GM23338 (cell line): ENCODE data around the gene GP2. TPM values are rescaled to one million over a fixed set of nuclear protein-coding genes. Genes with fewer than 3 reads are reported as not detected.

ENCODE experiments used
- ATAC-seq: fragments of 200-7000 bp; cut with Tn5 transposase; 3 replicates; pipeline ENCODE4 v1.9.1; 2020
- DNase-seq: peaks from one replicate; pipeline ENCODE4 v3.0.0-alpha.2; 2015; ENCODE audit warnings: low spot score
- H2AFZ ChIP-seq: fragments of 200-600 bp; sonication (generic); 2 replicates; pipeline ENCODE4 v1.8.0; 2016; ENCODE audit warnings: antibody characterized with exemption, mild to moderate bottlenecking, moderate library complexity
- H3F3A ChIP-seq: fragments of 200-600 bp; sonication (generic); replicated peaks from 2 replicates; pipeline ENCODE4 v1.8.0; 2017; ENCODE audit warnings: antibody characterized with exemption, mixed run types, low read depth
- H3K27ac ChIP-seq: fragments of 200-600 bp; sonication (generic); 2 replicates; pipeline ENCODE4 v1.6.1; 2016; ENCODE audit warnings: low read depth
- H3K27me3 ChIP-seq: fragments of 200-600 bp; sonication (generic); 2 replicates; pipeline ENCODE4 v1.8.0; 2016; ENCODE audit warnings: mild to moderate bottlenecking, mixed run types, moderate library complexity; ENCODE audit not compliant: insufficient read depth
- H3K36me3 ChIP-seq: fragments of 200-600 bp; sonication (generic); 2 replicates; pipeline ENCODE4 v1.8.0; 2016; ENCODE audit warnings: mild to moderate bottlenecking; ENCODE audit not compliant: insufficient read depth
- H3K4me1 ChIP-seq: fragments of 200-600 bp; sonication (generic); 2 replicates; pipeline ENCODE4 v1.8.0; 2016; ENCODE audit warnings: mild to moderate bottlenecking, moderate library complexity; ENCODE audit not compliant: insufficient read depth
- H3K4me2 ChIP-seq: fragments of 200-600 bp; sonication (generic); 2 replicates; pipeline ENCODE4 v1.7.1; 2017; ENCODE audit warnings: mixed run types
- H3K4me3 ChIP-seq: fragments of 200-600 bp; sonication (generic); 2 replicates; pipeline ENCODE4 v1.6.1; 2016; ENCODE audit warnings: mixed run types
- H3K79me2 ChIP-seq: fragments of 200-600 bp; sonication (generic); replicated peaks from 2 replicates; pipeline ENCODE4 v1.8.0; 2017; ENCODE audit warnings: mild to moderate bottlenecking; ENCODE audit not compliant: insufficient read depth
- H3K9me2 ChIP-seq: fragments of 200-600 bp; sonication (generic); 2 replicates; pipeline ENCODE4 v1.8.0; 2017; ENCODE audit not compliant: insufficient read depth
- H4K20me1 ChIP-seq: fragments of 200-600 bp; sonication (generic); replicated peaks from 2 replicates; pipeline ENCODE4 v1.8.0; 2017; ENCODE audit warnings: mild to moderate bottlenecking; ENCODE audit not compliant: insufficient read depth
- H3K27ac Mint-ChIP-seq: 2 replicates; pipeline ENCODE4 v1.8.0; 2020; ENCODE audit warnings: inconsistent platforms, mild to moderate bottlenecking, moderate library complexity, mixed read lengths
- H3K27me3 Mint-ChIP-seq: 3 replicates; pipeline ENCODE4 v1.8.0; 2022; ENCODE audit warnings: low read depth, mild to moderate bottlenecking, moderate library complexity, mixed read lengths, inconsistent platforms; ENCODE audit not compliant: insufficient read depth, poor library complexity
- H3K36me3 Mint-ChIP-seq: 3 replicates; pipeline ENCODE4 v1.8.0; 2021; ENCODE audit warnings: low read depth, mild to moderate bottlenecking, inconsistent platforms, moderate library complexity, mixed read lengths
- H3K4me1 Mint-ChIP-seq: 3 replicates; pipeline ENCODE4 v1.8.0; 2020; ENCODE audit warnings: mild to moderate bottlenecking, inconsistent platforms, mixed read lengths
- H3K4me3 Mint-ChIP-seq: 3 replicates; pipeline ENCODE4 v1.8.0; 2021; ENCODE audit warnings: moderate library complexity, mild to moderate bottlenecking, inconsistent platforms, mixed read lengths
- H3K9me3 Mint-ChIP-seq: 3 replicates; pipeline ENCODE4 v1.8.0; 2020; ENCODE audit warnings: moderate library complexity, mild to moderate bottlenecking, inconsistent platforms, mixed read lengths
- CREB1 ChIP-seq: fragments of 250-450 bp; sonication (Bioruptor Pico); IDR thresholded peaks from 2 replicates; pipeline ENCODE4 v1.5.0; 2020; ENCODE audit warnings: low read depth, mild to moderate bottlenecking, moderate library complexity
- ETS1 ChIP-seq: IDR thresholded peaks from 2 replicates; pipeline ENCODE4 v1.6.1; 2016; ENCODE audit warnings: antibody characterized with exemption
- EZH2 ChIP-seq: fragments of 200-600 bp; sonication (generic); IDR thresholded peaks from one replicate; pipeline ENCODE4 v1.8.0; 2017; ENCODE audit warnings: antibody characterized with exemption, mild to moderate bottlenecking, low read depth; ENCODE audit not compliant: unreplicated experiment
- EZH2phosphoT487 ChIP-seq: fragments of 200-600 bp; sonication (generic); IDR thresholded peaks from one replicate; pipeline ENCODE4 v1.8.1; 2018; ENCODE audit warnings: antibody characterized with exemption; ENCODE audit not compliant: unreplicated experiment
- JUNB ChIP-seq: IDR thresholded peaks from one replicate; pipeline ENCODE4 v1.6.1; 2016; ENCODE audit warnings: antibody characterized with exemption; ENCODE audit not compliant: unreplicated experiment
- NANOG ChIP-seq: IDR thresholded peaks from 2 replicates; pipeline ENCODE4 v1.6.1; 2016; ENCODE audit warnings: antibody characterized with exemption, borderline replicate concordance
- POLR2AphosphoS5 ChIP-seq: IDR thresholded peaks from 2 replicates; pipeline ENCODE4 v1.6.1; 2016; ENCODE audit warnings: antibody characterized with exemption, low read depth
- REST ChIP-seq: IDR thresholded peaks from one replicate; pipeline ENCODE4 v1.6.1; 2018; ENCODE audit warnings: antibody characterized with exemption; ENCODE audit not compliant: unreplicated experiment
- STAT1 ChIP-seq: IDR thresholded peaks from one replicate; pipeline ENCODE4 v1.6.1; 2016; ENCODE audit warnings: antibody characterized with exemption; ENCODE audit not compliant: unreplicated experiment
- ZNF114 ChIP-seq: fragments of 250-450 bp; sonication (Bioruptor Pico); IDR thresholded peaks from 2 replicates; pipeline ENCODE4 v1.5.0; 2020; ENCODE audit warnings: mild to moderate bottlenecking, moderate library complexity
- ZNF331 ChIP-seq: fragments of 250-450 bp; sonication (Bioruptor Pico); IDR thresholded peaks from 2 replicates; pipeline ENCODE4 v1.5.0; 2020; ENCODE audit warnings: low read depth, mild to moderate bottlenecking, moderate library complexity
- polyA plus RNA-seq: library from polyadenylated mRNA; unstranded; fragments of >200 nt; fragmentation: Nextera tagmentation; extraction: Ambion mirVana; gene quantifications from 2 replicates; pipeline ENCODE4 v1.2.1, GENCODE V29; 2016
- total RNA-seq: library from RNA; depleted of rRNA; stranded (reverse); fragments of >200 nt; shearing (Covaris generic); gene quantifications from 2 replicates; pipeline ENCODE4 v1.2.3, GENCODE V29; 2014

Gene GP2
- total and polyA plus RNA-seq, 2 experiments from 2014 or later: not detected

DNA sequence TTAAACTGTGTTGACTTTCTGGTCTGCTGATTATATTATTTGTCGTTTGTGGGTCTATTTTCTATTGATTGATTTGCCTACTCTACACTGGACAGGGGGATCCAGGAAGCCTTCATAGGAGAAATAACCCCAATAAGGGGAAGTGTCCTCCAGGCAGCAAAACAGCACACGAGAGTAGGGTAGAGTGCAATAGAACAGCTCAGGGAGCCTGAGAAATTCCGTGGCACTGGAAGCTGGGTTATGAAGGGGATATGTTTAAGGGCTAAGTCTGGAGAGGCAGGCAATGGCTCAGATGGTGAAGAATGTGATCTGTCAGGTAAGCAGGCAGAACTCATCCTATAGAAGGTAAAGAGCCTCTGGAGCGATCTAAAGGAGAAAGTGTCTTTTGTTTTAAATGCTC, 20.9 kb downstream of the GP2 start:
- no peaks in the 10 kb centered on the region for H3K4me1 Mint-ChIP-seq
- Histone ChIP-seq H2AFZ (no peak overlapping the region), H3K4me3 (no peak overlapping the region), H3K4me2 (no peak overlapping the region), H3K27ac (no peak overlapping the region), H3K36me3 (no peaks in the 10 kb centered on the region), H3K79me2 (no peaks in the 10 kb centered on the region), H3K9me2 (no peaks in the 10 kb centered on the region), H3K27me3 (no peaks in the 10 kb centered on the region), H3K4me1 (no peaks in the 10 kb centered on the region), H4K20me1 (no peaks in the 10 kb centered on the region), H3F3A (no peaks in the 10 kb centered on the region)
- H3K4me3 Mint-ChIP-seq: no peak overlapping the region
- no peak for DNase-seq
- no peak for ATAC-seq
- peaks cover 2% of the 10 kb centered on the region for H3K27me3 Mint-ChIP-seq
- no peak overlapping the region for H3K27ac Mint-ChIP-seq
- TF ChIP-seq ETS1: no peak
- no peaks in the 10 kb centered on the region for H3K36me3 Mint-ChIP-seq
- no peaks in the 10 kb centered on the region for H3K9me3 Mint-ChIP-seq

DNA sequence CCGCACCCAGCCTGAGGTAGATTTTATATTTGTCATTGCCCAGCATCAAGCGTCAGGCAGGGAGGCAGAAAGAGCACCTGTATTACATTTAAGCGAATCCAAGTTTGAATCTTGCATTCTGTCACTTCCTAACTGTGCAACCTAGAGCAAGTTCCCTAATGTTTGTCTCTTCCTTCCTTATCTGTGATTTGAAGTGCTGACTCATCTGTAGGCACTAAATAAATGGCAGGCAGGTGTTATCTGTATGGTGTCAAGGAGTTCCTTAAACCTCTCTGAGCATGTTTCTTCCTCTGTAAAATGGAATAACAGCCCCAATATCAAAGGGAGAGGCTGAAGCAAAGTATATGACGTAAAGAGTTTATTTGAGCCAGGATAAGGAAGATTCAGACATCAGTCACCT, 24.3 kb downstream of the GP2 start:
- Mint-ChIP-seq H3K27ac (no peak overlapping the region), H3K27me3 (peaks cover 8% of the 10 kb centered on the region), H3K4me1 (no peaks in the 10 kb centered on the region; the same call in 2 of the 3 replicates), H3K4me3 (no peak overlapping the region), H3K36me3 (no peaks in the 10 kb centered on the region), H3K9me3 (no peaks in the 10 kb centered on the region)
- Histone ChIP-seq H3K9me2 (no peaks in the 10 kb centered on the region), H3K4me2 (no peak overlapping the region), H3K27me3 (no peaks in the 10 kb centered on the region), H3K36me3 (no peaks in the 10 kb centered on the region), H3K27ac (no peak overlapping the region), H2AFZ (no peak overlapping the region), H3K4me3 (no peak overlapping the region), H3K79me2 (no peaks in the 10 kb centered on the region), H3F3A (no peaks in the 10 kb centered on the region), H3K4me1 (no peaks in the 10 kb centered on the region), H4K20me1 (no peaks in the 10 kb centered on the region)
- no peak for DNase-seq
- ATAC-seq: no peak
- TF ChIP-seq EZH2 (no peak), EZH2phosphoT487 (no peak), ZNF114 (CRISPR knock-in tag) (no peak), NANOG (no peak), ETS1 (no peak), POLR2AphosphoS5 (no peak), STAT1 (no peak), REST (no peak), CREB1 (CRISPR knock-in tag) (no peak), JUNB (no peak), ZNF331 (no peak)
